HG03280 (cell line): ENCODE results near the gene MFSD12.

Experiments
- ATAC-seq: cut with Tn5 transposase; IDR thresholded peaks from one replicate; pipeline ENCODE4 v1.9.1; 2021; ENCODE audit warnings: mild to moderate bottlenecking, moderate library complexity; ENCODE audit not compliant: unreplicated experiment

Gene MFSD12

GRCh38 chr19:3526507-3527237 is 30.7 kb downstream of the MFSD12 start:
- no peak for ATAC-seq

GRCh38 chr19:3524904-3525451 is 32.4 kb downstream of the MFSD12 start:
- ATAC-seq: no peak

DNA sequence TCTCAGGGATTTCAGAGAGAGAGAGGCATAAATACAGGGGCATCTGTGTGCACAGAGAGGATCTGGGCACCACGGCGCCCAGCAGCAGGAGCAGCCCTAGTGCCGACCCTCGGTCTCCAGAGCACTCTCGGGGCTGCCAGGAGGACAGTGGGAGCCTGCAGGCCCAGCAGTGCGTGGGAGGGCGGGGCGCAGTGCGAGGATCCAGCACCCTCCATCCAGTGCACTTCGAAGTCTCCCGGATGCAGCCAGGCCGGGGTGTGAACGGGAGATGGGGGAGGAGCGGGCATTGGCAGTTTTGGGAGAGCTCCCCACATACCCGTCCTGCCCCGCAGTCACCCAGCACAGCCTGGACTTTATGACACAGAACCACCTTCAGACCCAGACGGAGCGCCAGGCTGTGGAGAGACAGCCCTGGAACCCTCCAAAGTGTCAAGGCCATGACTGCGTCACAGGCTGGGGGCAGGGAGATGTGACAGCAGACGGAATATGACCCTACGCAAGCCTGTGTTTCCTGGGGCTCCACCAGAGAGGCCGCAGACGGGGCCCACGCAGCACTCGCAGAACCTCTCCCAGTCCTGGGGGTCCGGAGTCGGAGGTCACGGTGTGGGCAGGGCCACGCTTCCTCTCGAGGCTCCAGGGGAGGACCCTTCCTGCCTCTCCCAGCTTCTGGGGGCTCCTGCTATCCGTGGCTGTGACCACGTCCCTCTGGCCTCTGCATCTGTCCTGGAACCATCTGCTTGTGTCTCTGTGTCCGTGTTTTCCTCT is 33.1 kb downstream of the MFSD12 start:
- no peak for ATAC-seq

DNA sequence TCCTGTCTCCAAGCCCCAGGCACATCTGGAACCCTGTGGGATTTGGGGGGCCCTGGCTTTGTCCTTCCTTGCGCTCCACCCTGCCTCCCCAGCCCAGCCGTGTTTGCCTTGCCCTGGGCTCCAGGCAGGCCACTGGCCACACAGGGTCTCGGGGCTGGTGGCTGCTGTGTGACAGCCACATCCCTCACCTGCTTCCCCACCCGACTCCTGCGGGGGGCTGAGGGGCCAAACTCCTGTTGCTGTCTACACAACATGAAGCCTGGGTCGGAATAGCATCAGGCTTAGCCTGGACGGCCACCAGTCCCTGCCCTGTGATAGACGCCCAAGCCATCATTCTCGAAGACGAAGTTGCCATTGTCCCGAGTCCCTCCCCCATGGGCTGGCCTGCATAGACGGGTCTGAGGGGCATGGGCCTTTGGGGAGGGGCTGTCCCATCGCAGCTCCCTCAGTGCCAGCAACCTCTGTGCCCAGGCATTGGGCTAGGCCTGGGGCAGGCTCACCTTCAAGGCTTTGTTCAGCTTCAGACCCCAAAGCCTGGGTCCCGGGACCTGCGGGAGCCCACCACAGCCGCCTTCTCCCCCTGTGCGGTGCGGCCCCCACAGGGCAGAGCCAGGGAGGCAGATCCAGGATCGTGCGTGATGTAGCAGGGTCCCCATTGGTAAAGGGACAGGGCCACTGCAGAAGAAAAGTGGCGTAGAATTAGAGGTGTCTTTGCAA is 33.9 kb downstream of the MFSD12 start:
- ATAC-seq: no peak

- ATAC-seq: no peak
These were observed 34.7 kb downstream of the MFSD12 start for GRCh38 chr19:3522421-3523360.

- ATAC-seq: no peak
These were observed 36.3 kb downstream of the MFSD12 start for GRCh38 chr19:3521104-3521445.

DNA sequence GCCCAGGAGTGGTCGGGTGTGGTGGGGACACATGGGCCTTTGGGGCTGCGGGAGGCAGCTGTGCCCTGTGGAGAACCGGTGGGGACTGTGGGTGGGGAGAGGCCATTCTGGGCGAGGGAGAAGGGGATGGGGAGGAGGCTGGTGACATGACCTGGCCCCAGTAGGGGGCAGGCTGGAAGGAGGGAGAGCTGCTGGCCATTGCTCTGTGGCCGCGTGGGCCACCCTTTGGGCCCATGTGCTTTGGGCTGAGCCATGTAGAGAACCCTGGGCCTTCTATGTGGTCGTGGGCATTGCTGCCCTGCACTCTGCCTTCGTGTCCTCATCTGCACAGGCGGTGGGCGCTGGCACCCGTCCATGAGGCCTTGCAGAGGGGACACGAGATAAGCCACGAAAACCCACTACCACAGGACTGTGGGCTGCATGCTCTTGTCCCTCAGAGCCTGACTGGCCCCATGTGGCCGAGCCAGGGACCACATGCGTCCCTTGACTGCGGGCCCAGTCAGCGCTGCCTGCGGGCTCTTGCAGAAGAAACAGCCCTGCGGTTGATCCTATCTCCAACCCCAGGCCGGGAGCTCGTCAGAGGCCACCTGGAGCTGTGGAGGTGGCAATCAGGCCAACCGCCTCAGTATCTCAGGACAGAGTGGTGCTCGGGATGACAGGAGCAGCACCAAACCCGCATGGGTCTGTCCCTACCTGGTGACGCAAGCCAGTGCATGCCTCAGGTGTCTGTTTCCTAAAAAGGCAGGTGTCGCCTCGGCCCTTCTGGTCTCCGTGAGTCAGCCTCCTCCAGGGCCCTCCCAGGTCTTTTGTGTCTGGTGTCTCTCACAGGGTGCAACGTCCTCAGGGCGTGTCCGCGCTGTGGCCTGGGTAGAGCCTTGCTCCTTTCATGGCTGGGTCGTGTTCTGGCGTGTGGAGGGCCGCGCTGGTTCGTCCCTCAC is 37.0 kb downstream of the MFSD12 start:
- ATAC-seq: no peak

DNA sequence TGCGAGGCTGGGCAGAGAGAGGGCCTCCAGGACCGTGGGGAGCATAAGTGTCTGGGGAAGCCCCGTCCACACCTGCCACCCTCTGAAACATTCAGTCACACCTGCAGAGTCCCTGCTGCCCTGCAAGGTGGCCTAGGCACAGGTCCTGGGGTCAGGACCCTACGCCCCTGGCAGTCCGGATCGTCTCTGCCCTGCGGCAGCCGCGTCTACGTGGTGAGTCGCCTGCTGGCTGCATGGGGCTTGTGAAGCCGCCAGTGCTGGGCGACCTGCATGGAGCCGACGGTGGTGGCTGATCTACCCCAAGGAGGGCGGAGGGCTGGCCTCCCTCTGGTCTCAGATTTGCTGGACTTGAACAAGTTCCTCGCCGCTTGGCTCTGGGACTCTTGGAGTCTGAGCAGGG is 38.3 kb downstream of the MFSD12 start:
- ATAC-seq: no peak

GRCh38 chr19:3518659-3519058 is 38.7 kb downstream of the MFSD12 start:
- no peak for ATAC-seq

GRCh38 chr19:3518255-3518654 is 39.1 kb downstream of the MFSD12 start:
- ATAC-seq: no peak

GRCh38 chr19:3517638-3518037 is 39.7 kb downstream of the MFSD12 start:
- no peak for ATAC-seq

DNA sequence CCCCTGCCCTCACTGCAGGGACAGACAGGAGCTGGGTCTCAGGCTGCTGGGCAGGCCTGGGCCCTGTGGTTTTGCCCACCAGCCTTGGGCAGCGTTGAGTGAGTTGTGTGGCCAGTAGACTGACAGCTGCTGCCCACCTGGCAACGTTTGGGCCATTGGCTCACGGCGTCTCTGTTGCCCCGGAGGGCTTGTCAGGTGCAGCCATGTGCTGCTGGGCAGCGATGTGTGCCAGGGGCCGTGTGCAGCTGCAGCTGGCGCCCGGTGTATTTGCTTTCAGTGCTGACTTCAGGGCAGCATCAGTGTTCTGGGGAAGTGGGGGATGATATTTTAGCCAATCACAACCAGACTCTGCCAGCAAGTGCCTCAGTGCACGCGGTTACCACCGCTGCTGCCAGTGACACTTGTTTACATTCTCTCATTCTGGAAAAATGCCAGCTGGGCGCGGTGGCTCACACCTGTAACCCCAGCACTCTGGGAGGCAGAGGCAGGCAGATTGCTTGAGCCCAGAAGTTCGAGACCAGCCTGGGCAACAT is 40.6 kb downstream of the MFSD12 start:
- no peak for ATAC-seq

DNA sequence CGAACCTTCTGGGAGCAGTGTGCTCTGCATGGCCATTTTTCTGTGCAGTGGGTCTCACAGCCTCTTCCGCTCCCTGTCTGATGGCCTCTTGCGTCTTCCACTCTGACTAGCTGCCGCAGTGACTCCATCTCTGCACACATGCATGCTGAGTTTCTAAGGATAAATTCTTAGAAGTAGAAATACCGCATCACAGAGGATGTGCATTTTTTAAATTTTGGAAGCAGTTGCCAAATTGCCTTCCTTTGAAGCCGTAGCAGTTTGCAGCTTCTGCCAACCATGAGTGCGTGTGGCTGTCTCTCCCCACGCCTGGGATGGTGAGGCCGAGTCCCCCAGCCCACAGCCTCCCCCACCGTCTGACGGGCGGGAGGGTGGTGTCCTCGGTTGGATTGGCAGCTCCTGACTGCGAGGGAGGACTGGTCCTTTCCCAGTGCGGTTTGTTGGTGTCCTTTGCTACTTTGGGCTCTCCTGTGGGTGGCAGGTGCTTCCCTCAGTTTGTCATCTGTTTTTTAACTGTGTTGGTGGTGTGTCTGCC is 41.4 kb downstream of the MFSD12 start:
- no peak for ATAC-seq

DNA sequence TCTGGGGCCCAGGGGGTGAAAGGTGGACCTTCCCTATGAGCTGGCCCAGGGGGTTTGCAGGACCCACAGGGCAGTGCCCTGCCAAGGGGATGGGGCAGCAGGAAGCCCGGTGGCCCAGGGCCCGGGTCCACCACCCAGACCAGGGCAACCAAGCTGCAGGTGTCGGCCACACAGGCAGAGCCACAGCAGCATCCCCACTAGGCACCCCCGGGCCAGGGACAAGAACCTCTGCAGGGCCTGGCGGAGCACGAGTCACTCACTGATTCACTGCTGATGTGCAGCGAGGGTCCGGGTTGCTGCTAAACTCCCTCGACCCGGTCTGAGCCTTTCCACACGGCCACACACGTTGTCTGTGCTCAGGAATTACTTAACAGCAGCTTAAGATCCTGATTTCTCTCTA is 42.5 kb downstream of the MFSD12 start:
- ATAC-seq: no peak

DNA sequence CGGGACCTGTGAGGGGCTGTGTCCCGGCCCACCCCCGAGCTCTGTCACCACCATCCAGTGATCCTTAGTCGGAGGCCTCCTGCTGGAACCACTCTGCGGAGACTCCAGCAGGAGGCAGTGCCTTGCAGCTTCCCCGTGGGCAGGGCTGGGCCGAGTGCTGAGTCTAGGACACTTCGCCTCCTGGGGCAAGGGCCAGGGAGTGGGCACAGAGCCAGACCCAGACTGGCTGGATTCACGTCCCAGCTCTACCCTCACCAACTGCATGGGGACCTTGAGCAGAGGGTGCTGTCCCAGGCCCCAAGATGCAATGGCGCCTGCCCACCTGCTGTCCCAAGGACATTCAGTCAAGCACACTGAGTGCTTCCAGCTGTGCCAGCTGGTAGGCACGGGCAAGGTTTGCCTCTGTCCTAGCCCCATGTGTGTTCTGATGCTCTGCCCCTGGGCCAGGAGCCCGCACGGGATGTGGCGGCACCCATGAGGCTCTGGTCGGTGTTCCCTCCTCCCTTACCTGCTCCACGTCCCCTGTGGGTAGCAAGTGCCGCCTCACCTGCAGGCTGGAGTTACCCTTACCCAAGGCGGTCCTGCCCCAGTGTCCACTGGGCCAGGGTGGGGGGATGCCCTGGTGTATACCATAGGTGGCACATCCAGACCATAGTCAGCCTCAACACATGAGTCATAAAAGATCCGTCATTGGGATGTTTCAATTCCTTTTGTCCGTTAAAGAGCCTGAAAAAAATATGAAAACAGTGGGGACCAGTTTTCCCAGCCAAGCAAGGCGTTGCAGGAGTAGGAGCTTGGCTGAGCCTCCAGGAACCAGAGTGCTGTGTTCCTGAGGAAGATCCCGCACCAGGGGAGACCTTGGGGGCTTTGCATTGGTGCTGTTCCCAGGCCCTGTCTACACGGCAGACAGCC is 43.9 kb downstream of the MFSD12 start:
- no peak for ATAC-seq

DNA sequence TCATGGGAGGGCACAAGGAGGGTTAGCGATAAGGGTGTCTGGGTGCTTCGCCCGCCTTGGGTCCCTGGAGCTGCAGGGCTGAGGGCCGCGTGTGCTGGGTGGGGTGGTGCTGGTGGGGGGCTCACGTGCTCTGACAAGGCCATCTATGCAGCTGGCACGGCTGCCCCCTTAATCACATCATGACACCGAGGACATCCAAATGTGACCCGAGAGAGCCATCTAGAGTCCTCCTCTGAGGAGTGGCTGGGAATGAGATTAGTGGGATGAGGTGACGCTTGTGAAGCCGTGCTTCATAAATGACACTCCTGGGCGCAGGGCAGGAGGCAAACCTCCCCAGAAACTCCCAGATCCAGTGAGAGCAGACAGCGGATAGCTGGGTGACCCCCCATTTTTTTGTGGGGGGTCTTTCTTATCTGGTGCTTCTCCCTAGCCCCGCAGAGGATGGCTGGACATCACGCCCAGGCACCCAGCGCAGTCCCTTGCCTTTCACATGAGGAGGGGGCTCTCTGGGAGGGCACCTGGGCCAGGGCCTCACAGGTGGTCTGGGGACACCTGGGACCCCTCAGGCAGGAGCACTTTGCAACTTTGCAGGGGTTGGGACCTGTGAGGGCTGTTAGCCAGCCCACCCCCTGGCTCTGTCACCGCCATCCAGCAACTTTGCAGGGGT is 44.7 kb downstream of the MFSD12 start:
- ATAC-seq: no peak

DNA sequence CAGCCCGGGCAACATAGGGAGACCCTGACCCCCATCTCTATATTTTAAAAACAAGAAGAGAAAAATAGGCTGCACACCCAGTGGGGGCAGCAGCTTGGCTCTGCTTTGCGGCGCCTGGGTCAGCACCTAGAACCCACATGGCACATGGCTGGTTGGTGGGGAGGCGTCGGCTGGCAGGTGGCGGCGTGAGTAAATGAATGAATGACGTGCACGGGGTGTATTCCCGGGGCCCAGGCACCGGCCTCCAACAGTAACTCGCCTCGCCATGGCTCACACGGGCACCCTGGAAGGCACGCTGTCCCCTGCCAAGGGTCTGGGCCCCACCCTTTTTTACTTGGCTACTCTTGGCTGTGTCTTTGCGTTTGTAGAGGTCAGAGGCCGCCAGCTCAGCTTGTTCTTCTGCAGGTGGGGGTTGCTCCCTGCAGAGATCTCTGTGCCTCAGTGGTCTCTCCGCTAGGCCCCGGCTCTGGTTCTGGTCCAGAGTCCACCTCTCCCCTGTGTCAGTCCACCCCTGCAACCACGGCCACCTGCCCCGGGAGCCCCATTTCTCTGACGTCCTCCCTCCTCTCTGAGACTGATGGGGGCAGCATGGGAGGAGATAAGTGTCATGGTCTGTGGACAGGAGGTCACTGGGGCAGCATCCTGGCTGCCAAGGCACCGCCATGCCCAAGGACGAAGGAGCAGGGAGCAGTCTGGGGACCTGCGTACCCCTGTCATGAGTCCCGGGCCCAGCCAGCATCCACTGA is 45.7 kb downstream of the MFSD12 start:
- ATAC-seq: no peak
